ENCODE measurements around the gene GRSF1.
"Not testable (repeated sequence)": the region's sequence is repeated elsewhere in the genome, so short reads cannot be mapped to it uniquely, and the experiment has no call there.

Gene GRSF1, protein sequence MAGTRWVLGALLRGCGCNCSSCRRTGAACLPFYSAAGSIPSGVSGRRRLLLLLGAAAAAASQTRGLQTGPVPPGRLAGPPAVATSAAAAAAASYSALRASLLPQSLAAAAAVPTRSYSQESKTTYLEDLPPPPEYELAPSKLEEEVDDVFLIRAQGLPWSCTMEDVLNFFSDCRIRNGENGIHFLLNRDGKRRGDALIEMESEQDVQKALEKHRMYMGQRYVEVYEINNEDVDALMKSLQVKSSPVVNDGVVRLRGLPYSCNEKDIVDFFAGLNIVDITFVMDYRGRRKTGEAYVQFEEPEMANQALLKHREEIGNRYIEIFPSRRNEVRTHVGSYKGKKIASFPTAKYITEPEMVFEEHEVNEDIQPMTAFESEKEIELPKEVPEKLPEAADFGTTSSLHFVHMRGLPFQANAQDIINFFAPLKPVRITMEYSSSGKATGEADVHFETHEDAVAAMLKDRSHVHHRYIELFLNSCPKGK

GRCh38 chr4:70839589-70840093, at the start of gene GRSF1:
GRSF1 (minus strand) TSS chr4:70839890; CDS start chr4:70839827, 63 bp downstream.
- peak; percentile 93 to 94 for DNase-seq

DNA sequence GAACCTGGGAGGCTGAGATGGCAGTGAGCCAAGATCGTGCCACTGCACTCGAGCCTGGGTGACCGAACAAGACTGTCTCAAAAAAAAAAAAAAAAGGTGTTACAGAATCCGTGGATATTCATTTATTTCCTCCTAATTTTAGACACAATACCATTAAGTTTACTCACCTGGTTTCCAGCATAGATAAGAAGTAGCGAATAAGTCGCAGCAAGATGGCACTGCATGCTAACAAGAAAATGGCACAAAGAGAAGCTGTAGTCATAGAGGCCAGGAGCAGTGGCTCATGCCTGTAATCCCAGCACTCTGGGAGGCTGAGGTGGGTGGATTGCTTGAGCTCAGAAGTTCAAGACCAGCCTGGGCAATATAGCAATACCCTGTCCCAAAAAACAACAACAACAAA, 45.5 kb upstream of the GRSF1 start:
- no peak for DNase-seq

- no peak for DNase-seq
These were observed 41.0 kb upstream of the GRSF1 start for GRCh38 chr4:70880739-70881138.

- DNase-seq, result no peak
These were observed 37.9 kb upstream of the GRSF1 start for GRCh38 chr4:70877556-70877955.

GRCh38 chr4:70874268-70875156, 34.8 kb upstream of the GRSF1 start:
- no peak for DNase-seq

GRCh38 chr4:70873216-70873615, 33.5 kb upstream of the GRSF1 start:
- no peak for DNase-seq

DNA sequence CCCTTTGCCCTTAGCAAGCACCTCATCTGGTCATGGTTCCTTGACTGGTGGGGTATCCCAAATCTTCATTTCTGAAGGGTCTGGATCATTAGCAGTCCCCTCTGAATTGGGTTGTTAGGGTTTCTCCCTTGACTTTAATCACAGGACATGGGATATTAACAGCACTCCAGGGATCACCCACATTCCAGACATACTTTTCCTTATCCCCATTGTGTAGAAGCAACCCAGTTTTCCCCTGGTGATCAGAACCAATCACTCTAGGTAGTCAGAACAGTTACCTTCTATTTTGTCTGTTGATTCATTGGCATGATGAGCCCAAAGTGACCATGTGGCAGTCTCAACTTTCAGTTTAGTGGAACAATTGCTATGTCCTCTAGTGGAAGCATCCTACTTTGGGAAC, 29.1 kb upstream of the GRSF1 start:
- DNase-seq, result no peak

- DNase-seq, result no peak
These were observed 23.6 kb upstream of the GRSF1 start for GRCh38 chr4:70863099-70863790.

- DNase-seq, result no peak
These were observed 19.4 kb upstream of the GRSF1 start for GRCh38 chr4:70859066-70859465.

GRCh38 chr4:70858454-70858853, 18.8 kb upstream of the GRSF1 start:
- DNase-seq, result no peak

DNA sequence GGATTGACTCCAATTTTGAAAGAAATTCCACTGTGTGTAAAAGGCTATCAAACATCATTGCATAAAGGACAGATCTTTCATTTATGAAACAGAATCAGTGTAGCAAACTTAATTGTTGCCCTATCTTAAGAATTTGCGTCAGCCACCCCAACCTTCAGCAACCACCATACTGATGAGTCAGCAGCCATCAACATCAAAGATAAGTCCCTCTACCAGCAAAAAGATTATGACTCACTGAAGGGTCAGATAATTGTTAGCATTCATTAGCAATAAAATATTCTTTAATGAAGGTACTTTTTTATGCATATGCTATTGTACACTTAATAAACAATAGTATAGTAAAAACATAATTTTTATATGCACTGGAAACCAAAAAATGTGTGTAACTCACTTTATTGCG, 15.8 kb upstream of the GRSF1 start:
- DNase-seq, result no peak

- no peak for DNase-seq
These were observed 9.6 kb upstream of the GRSF1 start for GRCh38 chr4:70849291-70849690.

DNA sequence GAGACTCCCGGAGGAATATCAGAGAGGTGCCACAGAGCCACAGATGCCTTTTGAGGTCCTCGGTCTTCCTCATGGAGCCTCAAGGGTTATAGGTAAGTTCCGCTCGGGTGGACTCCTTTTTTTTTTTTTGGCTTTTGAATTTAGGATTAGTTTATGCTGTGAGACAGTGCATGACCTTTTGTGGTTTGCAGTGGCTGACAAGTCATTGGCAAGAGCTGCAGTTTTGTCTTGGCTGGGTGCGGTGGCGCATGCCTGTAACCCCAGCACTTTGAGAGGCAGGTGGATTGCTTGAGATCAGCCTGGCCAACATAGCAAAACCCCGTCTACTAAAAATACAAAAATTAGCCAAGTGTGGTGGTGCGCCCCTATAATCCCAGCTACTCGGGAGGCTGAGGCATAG, 4.5 kb upstream of the GRSF1 start:
- DNase-seq, result no peak

DNA sequence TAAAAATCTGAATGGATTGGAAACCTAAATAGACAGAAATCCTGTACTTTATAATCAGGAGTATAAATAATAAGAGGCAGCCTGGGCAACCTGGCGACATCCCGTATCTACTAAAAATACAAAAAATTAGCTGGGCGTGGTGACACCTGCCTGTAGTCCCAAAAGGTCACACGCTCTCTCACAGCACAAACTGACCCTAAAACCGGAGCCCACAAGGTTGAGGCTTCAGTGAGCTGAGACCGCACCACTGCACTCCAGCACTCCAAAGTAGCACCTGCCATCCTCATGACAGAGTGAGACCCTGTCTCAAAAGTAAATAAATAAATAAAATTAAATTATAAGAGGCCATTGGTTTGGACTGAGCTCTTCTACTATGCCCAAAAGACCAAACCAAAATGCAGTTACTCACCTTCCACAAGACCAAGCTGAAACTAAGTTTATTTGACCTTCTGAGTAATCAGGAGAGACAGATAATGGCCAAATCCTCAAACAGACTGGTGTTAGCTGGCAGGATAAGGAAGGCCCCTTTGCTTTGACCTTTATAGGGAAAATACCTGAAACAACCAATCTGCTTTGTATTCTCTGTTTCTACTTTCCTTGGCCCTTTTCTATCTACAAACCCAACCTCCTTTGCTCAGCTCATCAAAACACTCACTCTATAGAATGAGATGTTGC, 3.2 kb upstream of the GRSF1 start:
- no peak for DNase-seq

GRCh38 chr4:70841951-70842350, 2.3 kb upstream of the GRSF1 start:
- no peak for DNase-seq

- DNase-seq, result no peak
These were observed 1.5 kb upstream of the GRSF1 start for GRCh38 chr4:70841211-70841610.

DNA sequence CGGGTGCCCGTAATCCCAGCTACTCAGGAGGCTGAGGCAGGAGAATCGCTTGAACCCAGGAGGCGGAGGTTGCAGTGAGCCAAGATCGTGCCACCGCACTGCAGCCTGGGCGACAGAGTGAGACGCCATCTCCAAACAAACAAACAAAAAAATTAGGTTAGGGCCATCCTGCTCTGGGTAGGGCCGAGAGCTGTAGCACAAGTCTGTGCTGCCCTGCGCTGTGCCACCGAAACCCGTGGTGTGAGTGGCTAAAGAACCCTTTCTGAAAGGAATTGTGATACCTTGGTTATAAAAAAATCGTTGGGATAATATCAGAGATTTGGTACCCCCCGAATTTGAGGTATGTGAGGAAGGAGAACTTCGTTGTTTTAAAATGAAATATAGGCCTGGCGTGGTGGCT, 941 bp upstream of the GRSF1 start:
- DNase-seq, result not testable (repeated sequence)

DNA sequence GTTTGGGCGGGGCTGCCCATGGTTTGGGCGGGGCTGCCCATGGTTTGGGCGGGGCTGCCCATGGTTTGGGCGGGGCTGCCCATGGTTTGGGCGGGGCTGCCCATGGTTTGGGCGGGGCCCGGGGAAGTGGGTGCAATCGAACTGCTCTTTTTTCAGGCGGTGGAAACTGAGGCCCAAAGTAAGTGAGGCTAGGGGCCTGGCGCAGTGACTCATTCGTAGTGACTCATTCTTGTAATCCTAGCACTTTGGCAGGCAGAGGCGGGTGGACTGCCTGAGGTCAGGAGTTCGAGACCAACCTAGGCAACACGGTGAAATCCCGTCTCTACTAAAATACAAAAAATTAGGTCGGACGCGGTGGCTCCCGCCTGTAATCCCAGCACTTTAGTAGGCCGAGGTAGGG, 447 bp upstream of the GRSF1 start:
- DNase-seq, result peak; percentile 73 to 74

DNA sequence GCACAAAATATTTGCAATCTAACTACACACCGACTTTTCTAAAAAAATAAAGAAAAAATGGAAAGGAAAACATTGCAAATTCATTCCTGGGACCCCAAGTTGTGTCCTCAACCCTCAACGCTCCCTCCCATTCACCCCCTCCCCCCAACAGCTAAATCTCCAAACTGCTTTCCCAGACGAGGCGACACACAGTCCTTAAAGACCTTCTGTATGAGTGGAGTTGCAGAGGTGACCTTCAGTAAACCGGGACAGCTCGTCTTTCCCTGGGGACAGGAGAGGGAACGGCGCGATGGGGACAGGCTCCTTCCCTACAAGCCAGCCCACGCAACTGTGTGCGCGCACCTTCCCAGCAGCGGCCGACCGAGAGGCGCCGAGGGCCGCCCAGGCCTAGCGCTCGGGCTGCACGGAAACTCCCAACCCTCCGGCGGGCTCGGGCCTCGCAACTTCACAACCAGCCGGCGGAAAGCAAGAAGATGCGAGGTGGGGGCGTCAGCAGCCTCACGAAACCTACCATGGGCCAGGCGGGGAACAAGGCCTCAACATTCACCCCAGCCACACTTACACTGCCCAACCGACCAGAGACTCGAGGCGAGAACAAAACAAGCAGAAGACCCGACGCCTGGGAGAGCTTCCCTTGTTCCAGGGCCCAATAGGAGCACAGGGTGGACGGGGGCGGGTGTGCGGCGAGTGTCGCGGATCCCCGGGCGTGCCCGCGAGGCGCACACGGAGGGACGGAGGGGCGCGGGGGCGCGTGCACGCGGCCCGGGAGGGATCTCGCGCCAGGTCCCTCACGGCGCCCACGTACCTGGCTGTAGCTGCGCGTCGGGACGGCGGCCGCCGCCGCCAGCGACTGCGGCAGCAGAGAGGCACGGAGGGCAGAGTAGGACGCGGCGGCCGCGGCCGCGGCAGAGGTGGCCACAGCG, 763 bp downstream of the GRSF1 start:
- peak; percentile 69 to 71 for DNase-seq

- no peak for DNase-seq
These were observed 1.5 kb downstream of the GRSF1 start for GRCh38 chr4:70838204-70838603.

GRCh38 chr4:70836081-70836480, 3.6 kb downstream of the GRSF1 start:
- DNase-seq, result no peak

Data from stimulated activated CD4-positive, alpha-beta T cell treated with anti-CD3 and anti-CD28 coated beads, Interleukin-2, amount 100 ng/mL, for 24 hours (primary cell).